Measurements from ENCODE around the gene CSN3. TPM values are rescaled to one million over a fixed set of nuclear protein-coding genes. Genes with fewer than 3 reads are reported as not detected.
"Not testable (repeated sequence)": the region's sequence is repeated elsewhere in the genome, so short reads cannot be mapped to it uniquely, and the experiment has no call there.

CSN3 gene, protein sequence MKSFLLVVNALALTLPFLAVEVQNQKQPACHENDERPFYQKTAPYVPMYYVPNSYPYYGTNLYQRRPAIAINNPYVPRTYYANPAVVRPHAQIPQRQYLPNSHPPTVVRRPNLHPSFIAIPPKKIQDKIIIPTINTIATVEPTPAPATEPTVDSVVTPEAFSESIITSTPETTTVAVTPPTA
- total RNA-seq: not detected

DNA sequence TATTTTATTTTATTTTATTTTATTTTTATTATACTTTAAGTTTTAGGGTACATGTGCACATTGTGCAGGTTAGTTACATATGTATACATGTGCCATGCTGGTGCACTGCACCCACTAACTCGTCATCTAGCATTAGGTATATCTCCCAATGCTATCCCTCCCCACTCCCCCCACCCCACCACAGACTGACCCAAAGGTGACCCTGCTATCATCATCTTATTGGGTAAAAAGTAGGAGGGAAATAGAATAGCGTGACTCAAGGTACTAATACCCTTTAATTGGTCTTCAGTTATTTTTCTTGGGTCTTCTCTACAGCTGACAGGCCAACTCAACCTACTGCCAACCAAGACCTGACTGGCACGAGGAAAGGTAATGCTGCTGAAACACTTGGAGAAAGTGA, at the start of gene CSN3:
Gene CSN3 (plus strand): TSS at position 301 of the 400 bp plus-strand sequence. CDS start 2,223 bp downstream, outside the sequence.
- ATAC-seq; DNase-seq (ENCODE audit: low spot score): not testable (repeated sequence)

DNA sequence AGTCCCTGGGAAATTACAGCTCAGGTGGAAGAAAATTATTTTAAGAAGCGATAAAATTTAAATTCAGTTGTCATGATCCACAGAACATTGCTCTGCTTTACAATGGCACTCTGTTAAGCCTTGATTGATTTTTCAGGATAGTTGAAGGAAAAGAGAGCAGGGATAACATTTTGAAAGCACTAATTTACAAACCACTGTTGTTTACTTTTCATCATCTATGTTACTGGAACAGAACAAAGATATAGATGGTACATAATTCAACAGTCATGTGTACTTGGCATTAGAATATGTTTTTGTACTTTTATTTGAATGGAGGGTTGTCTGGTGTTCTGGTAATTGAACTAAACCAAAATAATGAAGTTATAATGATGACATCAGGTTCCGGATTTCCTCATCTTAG, 49.5 kb upstream of the CSN3 start:
- no peak for ATAC-seq
- DNase-seq (ENCODE audit: low spot score): no peak

DNA sequence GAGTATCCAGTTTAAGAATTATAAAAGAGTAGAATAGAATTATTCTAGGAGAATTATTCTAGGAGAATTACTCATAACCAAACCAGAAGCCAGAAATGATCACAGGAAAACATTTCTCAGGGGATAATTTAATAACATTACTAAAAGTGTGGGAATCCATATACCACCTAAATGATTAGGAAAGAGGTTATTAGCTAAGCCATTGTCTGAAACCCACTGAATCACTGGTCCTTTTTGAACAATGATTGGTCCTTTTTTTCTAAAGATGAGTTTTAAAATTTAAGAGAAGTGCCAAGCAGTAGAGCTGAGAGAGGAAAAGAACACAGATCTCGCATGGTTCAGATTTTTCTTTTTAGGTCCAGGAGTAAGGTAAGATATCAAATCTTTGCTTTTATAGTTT, 47.0 kb upstream of the CSN3 start, which contains the start of gene ODAM:
Gene ODAM (plus strand): TSS at position 301 of the 400 bp plus-strand sequence. CDS start 819 bp downstream, outside the sequence.
- ATAC-seq (no peak), DNase-seq (ENCODE audit: low spot score) (no peak)

DNA sequence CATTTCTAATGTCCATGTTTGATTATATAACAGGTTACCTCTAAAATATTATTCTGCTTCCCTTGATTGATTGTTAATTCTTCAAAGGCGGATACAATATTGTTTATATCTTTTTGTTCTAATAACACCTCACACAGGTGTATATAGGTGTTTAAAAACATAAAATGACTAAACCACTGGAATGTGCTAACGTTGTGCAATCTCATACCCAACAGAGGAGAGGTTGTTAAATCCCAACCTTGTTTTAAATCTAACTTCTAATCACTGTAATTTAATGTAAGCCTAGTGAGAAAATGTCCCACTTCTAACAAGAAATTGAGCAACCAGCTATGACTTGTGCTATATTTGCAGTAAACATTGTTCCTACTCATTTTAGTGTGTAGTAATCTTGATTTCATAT, 45.5 kb upstream of the CSN3 start:
- ATAC-seq (no peak), DNase-seq (ENCODE audit: low spot score) (no peak)

DNA sequence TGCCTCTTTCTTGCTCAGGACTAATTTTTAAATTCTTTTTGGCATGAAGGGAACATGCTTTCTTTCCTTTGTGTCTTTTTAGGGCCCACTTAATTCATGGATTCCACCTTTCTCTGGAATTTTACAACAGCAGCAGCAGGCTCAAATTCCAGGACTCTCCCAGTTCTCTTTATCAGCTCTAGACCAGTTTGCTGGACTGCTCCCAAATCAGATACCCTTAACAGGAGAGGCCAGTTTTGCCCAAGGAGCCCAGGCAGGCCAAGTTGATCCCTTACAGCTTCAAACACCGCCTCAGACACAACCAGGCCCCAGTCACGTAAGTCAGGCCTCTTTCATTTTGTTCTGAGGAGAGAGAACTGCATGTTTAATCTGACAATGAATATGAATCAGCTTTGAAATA, 44.6 kb upstream of the CSN3 start:
- no peak for ATAC-seq
- no peak for DNase-seq (ENCODE audit: low spot score)

DNA sequence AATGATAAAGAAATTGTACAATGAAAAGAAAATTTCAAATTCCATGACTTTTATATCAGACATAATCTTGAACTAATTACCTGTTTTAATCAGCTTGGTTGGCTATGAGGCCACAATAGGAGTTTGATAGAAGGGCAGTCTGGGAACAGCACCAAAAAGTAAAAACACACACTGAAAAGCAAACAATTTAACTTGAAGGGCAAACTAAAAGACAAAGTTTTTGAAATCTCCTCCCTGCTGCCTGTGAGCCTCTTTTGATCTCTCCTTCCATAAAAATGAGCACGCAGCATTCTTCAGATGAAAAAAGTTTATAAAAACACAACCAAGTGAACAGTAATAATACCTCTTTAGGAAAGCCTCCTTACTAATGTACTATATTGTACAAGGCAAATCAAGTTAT, 38.8 kb upstream of the CSN3 start:
- DNase-seq (ENCODE audit: low spot score) (no peak), ATAC-seq (peak; percentile 91)

DNA sequence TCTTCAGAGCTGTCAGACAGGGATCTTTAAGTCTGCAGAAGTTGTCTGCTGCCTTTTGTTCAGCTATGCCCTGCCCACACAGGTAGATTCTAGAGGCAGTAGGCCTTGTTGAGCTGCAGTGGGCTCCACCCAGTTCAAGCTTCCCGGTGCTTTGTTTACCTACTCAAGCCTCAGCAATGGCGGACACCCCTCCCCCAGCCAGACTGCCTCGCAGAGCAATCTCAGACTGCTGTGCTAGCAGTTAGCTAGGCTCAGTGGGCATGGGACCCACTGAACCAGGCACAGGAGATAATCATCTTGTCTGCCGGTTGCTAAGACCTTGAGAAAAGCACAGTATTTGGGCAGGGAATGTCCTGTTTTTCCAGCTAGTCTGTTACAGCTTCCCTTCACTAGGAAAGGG, 29.6 kb upstream of the CSN3 start:
- DNase-seq (ENCODE audit: low spot score); ATAC-seq: not testable (repeated sequence)

DNA sequence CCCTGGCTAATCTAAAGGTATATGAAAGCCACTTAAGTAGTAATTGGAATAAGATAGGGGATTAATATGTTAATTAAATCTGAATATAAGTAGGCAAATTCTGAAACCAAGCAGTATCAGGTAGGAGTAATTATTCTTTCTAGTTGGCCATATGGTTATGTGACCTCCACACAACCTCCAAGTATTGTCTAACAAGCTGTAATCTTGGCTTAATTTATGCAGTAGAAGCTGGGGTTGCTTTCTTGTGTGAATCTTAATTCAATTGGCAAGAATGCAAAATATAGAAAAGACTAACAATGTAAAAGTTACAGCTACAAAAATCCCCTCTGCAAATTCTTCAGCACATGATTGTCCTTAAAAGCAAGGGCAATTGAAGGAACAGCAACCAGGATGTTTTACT, 26.3 kb upstream of the CSN3 start:
- not testable (repeated sequence) for ATAC-seq; DNase-seq (ENCODE audit: low spot score)

DNA sequence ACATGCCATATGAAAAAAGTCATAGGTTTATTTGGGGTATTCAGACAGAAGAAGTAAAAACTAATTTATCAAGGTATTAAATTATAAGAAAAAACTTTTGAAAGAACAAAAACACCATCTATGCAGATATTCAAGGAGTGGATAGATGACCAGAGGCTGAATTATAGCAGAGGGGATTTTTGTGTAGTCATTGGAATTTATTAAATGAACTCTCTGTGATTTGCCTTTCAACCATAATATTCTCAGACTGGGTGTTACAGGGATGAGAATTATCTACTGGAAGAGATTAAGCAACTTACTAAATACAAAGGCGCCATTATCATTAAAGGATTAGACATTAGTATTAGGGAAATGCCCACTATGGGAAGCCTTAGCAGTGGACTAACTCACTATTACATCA, 25.8 kb upstream of the CSN3 start:
- not testable (repeated sequence) for DNase-seq (ENCODE audit: low spot score); ATAC-seq

DNA sequence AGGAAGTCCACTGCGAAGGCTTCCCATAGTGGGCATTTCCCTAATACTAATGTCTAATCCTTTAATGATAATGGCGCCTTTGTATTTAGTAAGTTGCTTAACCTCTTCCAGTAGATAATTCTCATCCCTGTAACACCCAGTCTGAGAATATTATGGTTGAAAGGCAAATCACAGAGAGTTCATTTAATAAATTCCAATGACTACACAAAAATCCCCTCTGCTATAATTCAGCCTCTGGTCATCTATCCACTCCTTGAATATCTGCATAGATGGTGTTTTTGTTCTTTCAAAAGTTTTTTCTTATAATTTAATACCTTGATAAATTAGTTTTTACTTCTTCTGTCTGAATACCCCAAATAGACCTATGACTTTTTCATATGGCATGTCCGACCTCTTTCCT, 21.0 kb upstream of the CSN3 start:
- not testable (repeated sequence) for DNase-seq (ENCODE audit: low spot score); ATAC-seq

DNA sequence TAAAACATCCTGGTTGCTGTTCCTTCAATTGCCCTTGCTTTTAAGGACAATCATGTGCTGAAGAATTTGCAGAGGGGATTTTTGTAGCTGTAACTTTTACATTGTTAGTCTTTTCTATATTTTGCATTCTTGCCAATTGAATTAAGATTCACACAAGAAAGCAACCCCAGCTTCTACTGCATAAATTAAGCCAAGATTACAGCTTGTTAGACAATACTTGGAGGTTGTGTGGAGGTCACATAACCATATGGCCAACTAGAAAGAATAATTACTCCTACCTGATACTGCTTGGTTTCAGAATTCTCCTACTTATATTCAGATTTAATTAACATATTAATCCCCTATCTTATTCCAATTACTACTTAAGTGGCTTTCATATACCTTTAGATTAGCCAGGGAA, 20.6 kb upstream of the CSN3 start:
- not testable (repeated sequence) for ATAC-seq; DNase-seq (ENCODE audit: low spot score)

DNA sequence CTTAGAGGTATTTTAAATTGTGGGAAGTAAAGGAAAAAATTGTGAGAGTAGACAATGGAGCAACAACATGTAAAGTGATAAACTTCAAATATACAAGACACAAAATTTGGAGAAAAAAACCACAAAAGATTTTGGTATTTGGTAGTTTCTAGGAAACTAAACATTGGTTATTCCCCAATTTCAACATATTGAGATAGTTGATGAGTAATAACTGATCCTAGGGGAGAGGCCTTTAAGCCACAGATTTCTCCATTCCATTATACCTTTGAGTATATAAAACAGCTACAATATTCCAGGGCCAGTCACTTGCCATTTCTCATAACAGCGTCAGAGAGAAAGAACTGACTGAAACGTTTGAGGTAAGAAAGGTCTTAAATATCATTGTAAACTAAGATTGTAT, 16.6 kb upstream of the CSN3 start, which contains the start of gene FDCSP:
Gene FDCSP (plus strand): TSS at position 301 of the 400 bp plus-strand sequence. CDS start 5,071 bp downstream, outside the sequence.
- DNase-seq (ENCODE audit: low spot score): no peak
- no peak for ATAC-seq

DNA sequence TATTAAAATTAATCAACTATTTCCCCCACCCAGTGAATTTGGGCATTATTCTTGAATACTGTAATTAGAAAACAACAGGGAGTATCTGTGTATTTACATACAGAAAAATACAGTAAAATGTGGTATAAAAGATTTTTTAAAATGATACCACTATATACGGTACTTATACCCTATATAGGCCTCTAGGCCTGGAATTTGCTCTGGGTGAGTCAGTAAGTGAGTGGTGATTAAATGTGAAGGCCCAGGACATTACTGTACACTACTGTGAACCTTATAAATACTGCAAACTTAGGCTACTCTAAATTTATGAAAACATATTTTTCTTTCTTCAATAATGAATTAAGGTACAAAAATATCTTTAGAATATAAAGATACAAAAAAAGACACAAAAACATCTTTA, 6.3 kb upstream of the CSN3 start:
- no peak for DNase-seq (ENCODE audit: low spot score)
- ATAC-seq: no peak

DNA sequence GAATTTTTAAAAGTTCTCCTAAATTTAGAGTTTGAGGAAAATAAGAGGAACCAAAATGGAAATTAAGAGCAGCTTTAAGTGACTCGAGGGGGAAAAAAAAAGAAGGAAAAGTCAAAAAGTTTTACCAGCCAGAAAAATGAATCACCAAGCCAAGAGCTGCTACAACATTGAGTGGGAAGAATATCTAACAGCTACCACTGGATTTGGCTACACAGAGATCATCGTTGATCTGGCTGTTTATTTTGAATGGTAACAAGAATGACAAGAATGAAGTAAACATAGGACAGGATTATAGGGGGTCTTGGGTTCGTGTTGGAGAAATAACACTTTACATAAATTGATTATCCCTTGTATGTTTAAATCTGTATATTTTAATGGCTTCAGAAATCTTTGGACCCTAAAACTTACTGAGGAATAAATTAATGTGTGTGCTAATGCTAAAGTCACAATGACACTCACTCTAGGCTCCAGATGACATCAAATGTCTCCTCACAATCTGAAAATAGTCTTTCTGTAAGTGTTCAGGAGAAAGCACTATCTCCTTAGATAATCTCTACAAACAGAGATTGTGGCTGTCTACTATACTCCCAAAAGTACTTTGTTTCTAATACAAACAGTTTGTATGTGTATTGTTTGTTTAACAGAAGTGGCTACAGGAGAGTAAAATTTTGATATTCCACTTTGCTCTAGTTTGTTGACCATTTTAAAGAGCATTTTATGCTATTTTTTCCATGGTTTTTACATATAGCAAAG, 3.1 kb upstream of the CSN3 start:
- DNase-seq (ENCODE audit: low spot score): no peak
- ATAC-seq: no peak

DNA sequence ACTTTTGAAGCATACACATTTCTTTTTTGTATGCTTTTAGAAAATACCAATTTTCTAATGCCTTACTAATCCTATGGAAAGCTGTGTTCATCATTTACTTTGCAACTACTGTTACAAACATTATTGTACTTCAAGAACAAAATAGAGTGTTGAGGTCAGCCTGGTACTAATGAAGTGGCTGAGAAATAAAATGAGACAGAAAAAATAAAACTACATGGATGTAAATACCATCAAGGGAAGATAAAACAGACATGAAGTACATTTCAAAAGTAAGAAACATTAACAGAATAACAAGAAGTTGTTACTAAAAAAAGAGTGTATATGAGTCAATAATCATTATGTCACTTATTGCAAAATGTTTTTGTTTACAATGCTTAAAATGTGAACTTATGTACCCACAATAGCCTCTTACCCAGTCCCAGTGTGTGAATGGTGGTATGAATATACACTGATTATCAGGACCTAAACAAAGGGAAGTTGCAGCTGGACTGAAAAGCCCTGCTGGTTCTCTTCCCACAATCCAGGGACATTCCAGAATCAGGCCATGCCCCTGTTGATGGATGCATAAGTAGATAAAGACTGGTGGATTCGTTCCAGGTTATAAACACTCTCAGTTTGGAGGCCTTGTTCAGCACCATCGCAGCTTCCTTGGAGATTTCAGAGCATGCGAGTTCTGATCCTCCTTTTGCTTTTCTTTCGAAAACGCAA, 2.4 kb upstream of the CSN3 start:
- ATAC-seq: no peak
- no peak for DNase-seq (ENCODE audit: low spot score)

DNA sequence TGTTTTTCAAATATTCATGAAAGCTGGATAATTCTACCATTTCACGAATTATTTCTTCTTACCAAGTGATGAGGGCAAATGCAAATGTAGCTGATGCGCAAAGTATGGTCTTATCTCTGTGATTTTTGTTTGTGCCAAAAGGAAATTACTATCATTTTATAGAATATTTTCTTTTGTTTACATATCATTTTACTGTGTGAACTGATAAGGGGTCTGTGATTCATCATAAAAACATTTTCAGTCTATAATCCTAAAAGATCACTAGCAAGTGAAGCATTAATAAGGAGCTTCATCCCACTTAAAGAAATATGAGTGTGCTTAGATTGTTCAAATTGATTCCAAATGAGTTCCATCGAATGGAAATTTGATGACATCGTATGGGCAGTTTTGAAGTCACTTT, 694 bp downstream of the CSN3 start:
- ATAC-seq (no peak), DNase-seq (ENCODE audit: low spot score) (no peak)

DNA sequence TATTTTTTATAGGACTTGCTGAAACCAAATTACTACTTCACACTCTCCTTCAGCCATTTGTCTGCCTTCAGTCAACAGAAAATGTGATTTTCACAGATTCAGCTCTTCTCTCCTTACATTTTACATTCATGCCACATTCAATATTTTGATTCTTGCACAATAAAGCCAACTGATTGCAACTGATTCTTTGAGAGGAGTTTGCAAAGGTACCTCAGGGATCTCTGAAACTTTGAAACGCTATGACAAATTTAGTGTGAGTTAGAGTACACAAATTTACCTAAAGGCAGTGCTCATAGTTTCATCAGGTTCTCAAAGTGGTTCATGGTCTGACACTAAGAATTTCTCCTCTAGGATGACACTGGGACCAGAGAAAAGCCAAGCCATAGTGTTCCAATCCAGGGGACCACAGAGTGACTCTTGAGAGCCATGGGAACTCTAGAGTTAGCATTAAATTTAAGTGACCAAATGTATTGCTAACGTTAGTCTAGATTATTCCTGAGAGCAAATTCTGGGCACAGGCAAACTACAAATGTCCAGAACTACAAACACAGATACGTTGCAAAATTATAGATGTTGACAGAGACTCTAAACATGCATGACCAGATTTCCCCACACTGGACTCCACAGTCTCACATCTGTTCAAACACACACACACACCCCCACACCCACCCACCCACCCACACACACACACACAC, 9.0 kb downstream of the CSN3 start:
- DNase-seq (ENCODE audit: low spot score) (peak; percentile 46), ATAC-seq (peak; percentile 85)

DNA sequence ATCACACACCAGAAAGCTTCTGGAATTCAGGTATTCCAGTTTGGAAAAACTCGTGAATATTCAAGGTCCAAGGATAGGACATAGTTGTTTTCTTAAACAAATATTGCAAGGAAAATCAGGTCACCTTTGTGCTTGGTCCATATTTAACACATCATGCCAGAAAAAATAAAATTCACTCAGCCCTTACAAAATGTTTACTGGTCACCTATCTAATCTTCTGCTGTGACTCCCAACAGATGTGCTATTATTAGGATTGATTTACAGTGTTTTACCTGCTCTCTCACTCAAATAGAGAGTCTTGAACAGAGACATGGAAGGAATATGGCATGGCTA, 9.5 kb downstream of the CSN3 start:
- no peak for DNase-seq (ENCODE audit: low spot score)
- ATAC-seq: peak; percentile 80

DNA sequence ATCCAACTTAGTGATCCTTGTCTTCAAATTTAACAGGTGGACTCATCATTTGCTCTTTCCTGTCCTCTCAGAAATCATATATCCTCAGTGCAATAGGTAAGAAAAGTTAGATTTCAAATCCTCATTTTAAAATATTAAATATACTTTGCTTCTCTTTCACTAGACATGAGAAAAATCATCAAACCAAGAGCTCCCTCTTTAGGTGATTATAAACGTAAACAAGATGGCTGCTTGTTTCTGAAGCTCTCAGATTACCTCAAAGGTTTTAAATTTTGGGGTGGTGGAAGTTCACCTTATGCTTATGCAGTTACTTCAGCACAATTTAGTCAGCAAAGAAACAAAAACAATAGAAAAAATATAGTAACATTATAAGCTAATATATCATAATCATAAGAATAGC, 27.3 kb downstream of the CSN3 start:
- peak; percentile 61 for ATAC-seq
- DNase-seq (ENCODE audit: low spot score): no peak

DNA sequence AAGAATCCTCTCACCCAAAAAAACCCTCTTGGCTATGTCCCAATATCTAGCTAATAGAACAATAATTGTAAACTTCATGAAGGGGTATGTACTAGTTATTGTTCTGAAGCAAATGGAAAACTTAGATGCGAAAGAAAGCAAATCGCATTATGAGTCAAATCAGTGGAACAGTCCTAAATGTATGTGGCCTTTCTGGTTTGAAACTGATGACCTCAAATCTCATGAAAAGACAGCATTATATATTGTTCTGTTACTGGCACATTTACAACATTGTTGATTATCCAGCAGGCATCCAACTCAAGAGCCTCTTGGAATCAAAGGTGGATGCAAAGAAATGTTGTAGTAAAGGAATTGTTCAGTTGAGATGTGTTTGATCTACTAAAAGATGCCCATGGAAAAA, 34.7 kb downstream of the CSN3 start:
- DNase-seq (ENCODE audit: low spot score) (no peak), ATAC-seq (no peak)

DNA sequence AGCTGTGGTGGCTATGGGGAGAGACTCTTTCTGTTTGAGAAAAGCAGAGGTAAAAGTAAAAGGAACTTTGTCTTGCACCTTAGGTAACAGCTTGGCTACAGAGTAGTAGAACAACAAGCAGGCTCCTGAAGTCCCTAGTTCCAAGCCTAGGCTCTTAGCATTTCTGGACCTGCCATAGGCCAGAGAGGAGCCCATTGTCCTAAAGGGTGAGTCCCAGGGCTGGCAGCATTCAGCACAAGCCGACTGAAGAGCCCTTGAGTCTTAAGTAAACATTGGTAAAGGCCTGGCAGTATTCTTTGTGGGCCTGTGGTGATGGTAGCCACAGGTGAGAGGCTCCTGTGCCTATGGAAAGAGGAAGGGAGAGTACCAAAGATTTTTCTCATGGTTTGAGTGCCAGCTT, 38.2 kb downstream of the CSN3 start:
- ATAC-seq: no peak
- no peak for DNase-seq (ENCODE audit: low spot score)
